Measurements from ENCODE around the gene FBLN1.

Gene FBLN1

DNA sequence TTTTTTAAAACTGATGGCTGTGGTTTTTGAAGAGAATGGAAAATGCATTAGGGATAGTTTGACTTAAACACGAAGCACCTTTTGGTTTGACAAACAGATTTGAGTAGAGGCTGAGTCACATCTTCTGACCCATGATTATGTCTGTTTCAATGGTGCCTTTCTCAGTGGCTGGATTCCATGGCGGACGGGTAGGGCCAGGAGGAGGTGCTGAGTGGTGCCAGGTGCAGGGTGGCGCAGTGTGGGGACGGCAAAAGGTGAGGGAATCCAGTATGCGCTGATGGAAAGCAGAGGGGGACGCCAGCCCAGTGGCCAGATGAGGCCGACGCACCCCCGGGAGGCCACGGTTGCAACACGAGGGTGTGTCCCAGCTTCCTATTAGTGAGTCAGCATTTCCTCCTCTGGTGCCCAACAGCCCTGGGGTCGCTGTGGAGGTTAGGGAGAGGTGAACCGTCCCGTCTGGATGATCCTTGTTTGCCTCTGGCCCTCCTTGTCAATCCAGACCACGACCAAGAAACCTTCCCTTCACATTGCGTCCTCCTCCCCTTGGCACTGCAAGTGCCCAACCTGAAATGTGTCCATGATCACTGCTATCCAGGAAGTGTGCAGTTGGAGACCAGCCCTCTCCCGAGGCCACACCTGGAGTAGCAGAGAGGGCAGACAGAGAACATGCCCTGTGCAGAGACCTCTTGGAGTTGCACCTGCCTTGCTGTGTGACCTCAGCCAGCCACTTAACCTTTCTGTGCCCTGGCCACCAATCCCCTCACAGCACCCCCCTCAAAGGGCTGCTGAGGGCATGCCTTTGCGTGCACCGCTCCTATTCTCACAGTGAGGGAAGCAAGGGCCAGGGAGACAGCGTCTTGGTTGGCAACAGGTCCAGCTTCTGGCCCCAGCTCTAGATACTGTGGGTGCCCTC, 136.4 kb downstream of the FBLN1 start:
- no peak for TF ChIP-seq POLR2A (IDR thresholded peaks at IDR 0.05; ENCODE audit: low read length)
- TF ChIP-seq GATA1 (IDR thresholded peaks at IDR 0.05; ENCODE audit: low read depth, low read length): no peak
- peak; percentile 66 to 78 for DNase-seq

GRCh38 chr22:45639747-45640102, 137.0 kb downstream of the FBLN1 start:
- TF ChIP-seq GATA1 (IDR thresholded peaks at IDR 0.05; ENCODE audit: low read depth, low read length) (no peak), POLR2A (IDR thresholded peaks at IDR 0.05; ENCODE audit: low read length) (no peak)
- DNase-seq: peak in 1 of 2 experiments; percentile 31

GRCh38 chr22:45640291-45640940, 137.7 kb downstream of the FBLN1 start:
- no peak for DNase-seq
- no peak for TF ChIP-seq GATA1 (IDR thresholded peaks at IDR 0.05; ENCODE audit: low read depth, low read length)

GRCh38 chr22:45640941-45641621, 138.4 kb downstream of the FBLN1 start:
- TF ChIP-seq POLR2A (IDR thresholded peaks at IDR 0.05; ENCODE audit: low read length): no peak
- TF ChIP-seq GATA1 (IDR thresholded peaks at IDR 0.05; ENCODE audit: low read depth, low read length): no peak
- DNase-seq: no peak

- TF ChIP-seq POLR2A (IDR thresholded peaks at IDR 0.05; ENCODE audit: low read length) (no peak), GATA1 (IDR thresholded peaks at IDR 0.05; ENCODE audit: low read depth, low read length) (peak; percentile 27)
- DNase-seq: peak; percentile 67 to 80
Observed at GRCh38 chr22:45642986-45643385, 140.3 kb downstream of the FBLN1 start.

DNA sequence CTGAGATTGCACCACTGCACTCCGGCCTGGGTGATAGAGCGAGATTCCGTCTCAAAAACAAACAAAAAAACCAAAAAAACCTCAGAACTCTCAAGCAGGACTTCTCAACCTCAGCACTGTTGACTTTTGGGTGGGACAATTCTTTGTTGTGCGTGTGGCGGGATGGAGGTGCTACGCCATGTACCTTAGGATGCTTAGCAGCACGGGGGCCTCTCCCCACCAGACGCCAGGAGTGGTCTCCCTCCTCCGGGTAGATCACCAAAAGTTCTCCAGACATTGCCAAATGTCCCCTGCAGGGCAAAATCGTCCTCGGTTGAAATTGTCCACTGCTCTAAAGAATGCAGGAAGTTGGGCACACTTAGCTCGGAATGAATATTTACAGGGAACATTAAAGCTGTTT, 142.0 kb downstream of the FBLN1 start:
- TF ChIP-seq GATA1 (IDR thresholded peaks at IDR 0.05; ENCODE audit: low read depth, low read length) (no peak), POLR2A (IDR thresholded peaks at IDR 0.05; ENCODE audit: low read length) (no peak)
- no peak for DNase-seq

- no peak for DNase-seq
- TF ChIP-seq POLR2A (IDR thresholded peaks at IDR 0.05; ENCODE audit: low read length) (no peak), GATA1 (IDR thresholded peaks at IDR 0.05; ENCODE audit: low read depth, low read length) (no peak)
Observed at GRCh38 chr22:45645150-45645525, 142.5 kb downstream of the FBLN1 start.

DNA sequence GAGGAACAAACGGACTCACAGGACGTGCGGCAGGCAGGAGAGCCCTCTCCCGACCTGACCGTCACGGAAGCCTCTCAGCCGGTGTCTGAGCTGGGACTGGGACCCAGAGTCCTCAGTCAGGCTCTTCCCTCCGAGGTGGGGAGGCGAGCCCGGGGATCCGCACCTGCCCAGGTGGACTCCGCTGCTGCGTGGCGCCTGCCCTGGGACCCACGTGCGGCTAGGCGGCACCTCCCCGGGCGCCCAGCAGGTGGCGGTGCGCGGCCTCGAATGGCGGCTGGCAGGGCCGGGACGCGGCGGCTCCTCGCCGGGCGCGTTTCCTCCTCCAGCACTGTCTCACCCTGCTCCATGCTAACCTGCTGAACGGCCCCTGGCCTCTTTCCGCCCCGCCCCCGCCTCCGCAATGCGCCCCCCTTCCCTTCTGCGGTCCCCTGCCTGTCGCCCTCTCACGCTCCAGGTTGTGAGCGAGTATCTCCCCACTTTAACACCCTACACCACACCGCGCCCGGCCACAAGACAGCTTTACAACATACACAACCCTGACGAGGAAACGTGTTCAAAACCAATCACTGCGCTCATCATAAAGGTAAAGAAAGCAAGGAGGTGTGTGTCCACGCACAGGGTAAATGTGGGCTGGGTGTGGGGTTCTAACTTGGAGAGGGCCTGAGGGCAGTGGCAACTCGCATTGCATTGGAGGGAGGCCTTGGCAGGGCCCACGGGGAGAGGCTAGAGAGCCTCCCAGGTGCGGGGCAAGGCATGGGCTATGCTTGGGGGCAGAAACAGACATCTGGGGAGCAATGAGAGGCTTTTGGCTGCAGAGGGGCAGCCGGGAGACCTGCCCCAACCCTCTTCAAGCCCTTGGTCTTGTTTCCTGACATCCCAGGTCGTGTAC, 143.1 kb downstream of the FBLN1 start:
- TF ChIP-seq GATA1 (IDR thresholded peaks at IDR 0.05; ENCODE audit: low read depth, low read length) (no peak), POLR2A (IDR thresholded peaks at IDR 0.05; ENCODE audit: low read length) (no peak)
- DNase-seq: peak; percentile 64 to 82

DNA sequence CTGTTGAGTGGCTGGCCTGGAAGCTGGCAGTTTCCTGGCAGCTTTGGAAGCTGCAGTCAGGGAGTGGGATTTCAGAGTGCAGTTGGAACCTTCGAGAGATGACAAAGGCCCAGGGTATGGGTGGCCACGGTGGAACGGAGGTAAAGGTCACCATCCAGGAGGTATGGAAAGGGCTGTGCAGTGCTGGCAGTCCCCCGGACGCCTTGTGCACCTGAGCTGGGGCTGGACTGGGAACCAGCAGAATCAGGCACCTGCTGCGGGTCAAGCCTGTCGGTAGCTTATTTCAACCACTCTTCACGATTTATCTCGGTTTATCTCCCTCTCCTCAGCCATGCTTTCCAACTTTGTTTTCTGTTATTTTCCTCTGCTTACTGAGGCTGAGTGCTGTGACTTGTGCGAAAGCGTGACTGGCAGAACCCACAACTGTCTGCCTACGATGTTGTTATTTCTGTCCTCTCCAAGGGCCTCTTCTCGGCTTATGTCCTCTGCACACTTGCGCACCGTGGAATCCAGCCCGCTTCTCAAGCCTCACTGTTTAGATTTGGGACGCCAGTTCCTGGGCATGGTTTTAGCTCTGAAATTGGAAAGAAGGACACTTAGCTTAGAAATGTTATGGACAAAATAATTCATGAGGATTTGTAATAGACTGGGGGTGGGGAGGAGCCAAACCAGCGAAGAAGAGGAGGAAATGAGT, 145.0 kb downstream of the FBLN1 start:
- TF ChIP-seq POLR2A (IDR thresholded peaks at IDR 0.05; ENCODE audit: low read length): no peak
- no peak for TF ChIP-seq GATA1 (IDR thresholded peaks at IDR 0.05; ENCODE audit: low read depth, low read length)
- no peak for DNase-seq

GRCh38 chr22:45648301-45649117, 145.8 kb downstream of the FBLN1 start:
- no peak for TF ChIP-seq POLR2A (IDR thresholded peaks at IDR 0.05; ENCODE audit: low read length)

DNA sequence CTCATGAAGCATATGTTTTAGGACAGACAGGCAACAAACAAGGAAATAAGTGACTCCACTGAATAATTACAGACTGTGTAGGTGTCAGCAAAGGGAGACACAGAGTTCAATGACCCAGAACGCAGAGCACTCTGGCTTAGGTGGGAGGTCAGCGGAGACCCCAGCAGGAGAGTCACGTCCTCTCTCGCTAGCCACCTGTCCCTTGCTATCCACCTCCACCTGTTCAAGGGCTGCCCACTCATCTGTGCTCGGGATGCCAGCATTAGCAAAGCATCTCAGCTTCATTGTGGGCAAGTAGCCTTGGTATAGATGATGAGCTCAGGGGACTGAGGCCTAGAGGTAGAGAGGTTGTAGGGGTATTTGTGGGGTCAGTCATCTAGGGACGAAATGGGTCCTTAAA, 147.1 kb downstream of the FBLN1 start:
- DNase-seq: no peak
- no peak for TF ChIP-seq POLR2A (IDR thresholded peaks at IDR 0.05; ENCODE audit: low read length)
- no peak for TF ChIP-seq GATA1 (IDR thresholded peaks at IDR 0.05; ENCODE audit: low read depth, low read length)

More at GRCh38 chr22:45648301-45649117, 145.8 kb downstream of the FBLN1 start:
- no peak for DNase-seq

DNA sequence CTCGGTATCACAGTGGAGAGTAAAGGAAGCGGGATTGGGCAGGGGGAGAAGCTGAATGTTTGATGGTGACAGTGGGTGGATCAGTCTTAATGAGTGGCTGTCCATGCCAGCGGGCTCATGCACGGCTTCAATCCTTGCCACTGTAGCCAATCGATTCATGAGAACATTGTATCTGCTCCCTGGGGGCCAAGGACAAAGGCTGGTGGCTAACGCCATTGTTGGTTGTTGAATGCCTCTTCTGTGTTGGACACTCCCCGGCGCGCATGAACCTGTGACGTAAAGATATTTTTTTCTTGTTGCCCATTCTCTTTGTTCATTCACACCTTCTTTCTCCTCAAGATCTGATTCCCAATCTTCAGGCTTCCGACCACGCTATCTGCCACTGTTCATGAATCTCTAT, 148.0 kb downstream of the FBLN1 start:
- no peak for DNase-seq
- TF ChIP-seq POLR2A (IDR thresholded peaks at IDR 0.05; ENCODE audit: low read length): no peak
- no peak for TF ChIP-seq GATA1 (IDR thresholded peaks at IDR 0.05; ENCODE audit: low read depth, low read length)
